ENCODE data around the gene COL18A1.

Gene COL18A1

GRCh38 chr21:45466330-45467220, 61.6 kb downstream of the COL18A1 start:
- H3K4me3 ChIP-seq (ENCODE audit: control insufficient read depth in 1 of 7, extremely low read depth in 1 of 7, insufficient read depth in 4 of 7, low read depth in 2 of 7, low read length in 6 of 7) = no peak overlapping the region
- peaks cover 0 to 9% (median 4%) of the 10 kb centered on the region in 5 experiments for H3K27me3 ChIP-seq (replicated peaks in 2 of 5; ENCODE audit: control insufficient read depth in 4 of 5, insufficient read depth in 5 of 5, low read length in 4 of 5)
- CTCF ChIA-PET = no interaction called here
- DNase-seq = no peak
- H3K9me3 ChIP-seq (ENCODE audit: control extremely low read depth in 1 of 5, control insufficient read depth in 4 of 5, insufficient read depth in 2 of 5, low read depth in 1 of 5, low read length in 4 of 5) = peaks cover 2 to 17% (median 7%) of the 10 kb centered on the region in 5 experiments
- POLR2A ChIA-PET = no interaction called here
- H3K36me3 ChIP-seq (ENCODE audit: control insufficient read depth in 4 of 4, insufficient read depth in 4 of 4, low read length in 3 of 4) = no peaks in the 10 kb centered on the region
- no peak overlapping the region for H3K27ac ChIP-seq (ENCODE audit: insufficient read depth in 1 of 2, low read depth in 1 of 2, low read length in 2 of 2, poor library complexity in 1 of 2, severe bottlenecking in 2 of 2)
- 94% methylated on average over 30 of the region's 30 CpGs for WGBS (ENCODE audit: insufficient coverage)
- H3K4me1 ChIP-seq (ENCODE audit: control extremely low read depth in 1 of 4, control insufficient read depth in 4 of 4, insufficient read depth in 4 of 4, low read length in 3 of 4) = no peaks in the 10 kb centered on the region

GRCh38 chr21:45467221-45467779, 62.3 kb downstream of the COL18A1 start:
- Histone ChIP-seq H3K4me1 (ENCODE audit: control extremely low read depth in 1 of 4, control insufficient read depth in 4 of 4, insufficient read depth in 4 of 4, low read length in 3 of 4) (no peaks in the 10 kb centered on the region), H3K27me3 (replicated peaks in 2 of 5; ENCODE audit: control insufficient read depth in 4 of 5, insufficient read depth in 5 of 5, low read length in 4 of 5) (peaks cover 0 to 9% (median 4%) of the 10 kb centered on the region in 5 experiments), H3K36me3 (ENCODE audit: control insufficient read depth in 4 of 4, insufficient read depth in 4 of 4, low read length in 3 of 4) (no peaks in the 10 kb centered on the region), H3K9me3 (ENCODE audit: control extremely low read depth in 1 of 5, control insufficient read depth in 4 of 5, insufficient read depth in 2 of 5, low read depth in 1 of 5, low read length in 4 of 5) (peaks cover 0 to 11% (median 5%) of the 10 kb centered on the region in 5 experiments), H3K4me3 (ENCODE audit: control insufficient read depth in 1 of 7, extremely low read depth in 1 of 7, insufficient read depth in 4 of 7, low read depth in 2 of 7, low read length in 6 of 7) (no peak overlapping the region), H3K27ac (ENCODE audit: insufficient read depth in 1 of 2, low read depth in 1 of 2, low read length in 2 of 2, poor library complexity in 1 of 2, severe bottlenecking in 2 of 2) (no peak overlapping the region)
- ChIA-PET POLR2A (no interaction called here), CTCF (no interaction called here)
- WGBS (ENCODE audit: insufficient coverage) = 96% methylated on average over 19 of the region's 25 CpGs
- no peak for DNase-seq

DNA sequence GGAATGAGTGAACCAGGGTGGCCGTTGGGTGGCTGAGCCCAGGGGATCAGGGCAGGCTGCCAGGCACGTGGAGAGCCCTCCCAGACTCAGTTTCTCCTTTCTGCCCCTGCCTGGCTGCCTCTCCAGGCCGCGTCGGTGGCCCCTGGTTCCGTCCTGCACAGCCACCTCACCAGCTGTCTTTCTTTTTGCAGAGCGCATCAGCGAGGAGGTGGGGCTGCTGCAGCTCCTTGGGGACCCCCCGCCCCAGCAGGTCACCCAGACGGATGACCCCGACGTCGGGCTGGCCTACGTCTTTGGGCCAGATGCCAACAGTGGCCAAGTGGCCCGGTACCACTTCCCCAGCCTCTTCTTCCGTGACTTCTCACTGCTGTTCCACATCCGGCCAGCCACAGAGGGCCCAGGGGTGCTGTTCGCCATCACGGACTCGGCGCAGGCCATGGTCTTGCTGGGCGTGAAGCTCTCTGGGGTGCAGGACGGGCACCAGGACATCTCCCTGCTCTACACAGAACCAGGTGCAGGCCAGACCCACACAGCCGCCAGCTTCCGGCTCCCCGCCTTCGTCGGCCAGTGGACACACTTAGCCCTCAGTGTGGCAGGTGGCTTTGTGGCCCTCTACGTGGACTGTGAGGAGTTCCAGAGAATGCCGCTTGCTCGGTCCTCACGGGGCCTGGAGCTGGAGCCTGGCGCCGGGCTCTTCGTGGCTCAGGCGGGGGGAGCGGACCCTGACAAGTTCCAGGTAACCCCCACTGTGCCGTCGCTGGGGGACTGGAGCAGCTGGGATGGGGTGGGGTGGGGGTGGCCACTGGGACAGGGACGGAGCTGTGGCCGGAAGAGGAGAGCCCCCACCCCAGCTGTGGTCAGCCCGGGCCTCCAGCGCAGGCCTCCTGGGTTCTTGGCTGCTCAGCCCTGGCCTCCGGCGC, 63.3 kb downstream of the COL18A1 start:
- Histone ChIP-seq H3K36me3 (ENCODE audit: control insufficient read depth in 4 of 4, insufficient read depth in 4 of 4, low read length in 3 of 4) (no peaks in the 10 kb centered on the region), H3K4me3 (ENCODE audit: control insufficient read depth in 1 of 7, extremely low read depth in 1 of 7, insufficient read depth in 4 of 7, low read depth in 2 of 7, low read length in 6 of 7) (no peak overlapping the region), H3K27ac (ENCODE audit: insufficient read depth in 1 of 2, low read depth in 1 of 2, low read length in 2 of 2, poor library complexity in 1 of 2, severe bottlenecking in 2 of 2) (no peak overlapping the region), H3K27me3 (replicated peaks in 2 of 5; ENCODE audit: control insufficient read depth in 4 of 5, insufficient read depth in 5 of 5, low read length in 4 of 5) (peaks cover 0 to 6% (median 4%) of the 10 kb centered on the region in 5 experiments), H3K9me3 (ENCODE audit: control extremely low read depth in 1 of 5, control insufficient read depth in 4 of 5, insufficient read depth in 2 of 5, low read depth in 1 of 5, low read length in 4 of 5) (peaks cover 0 to 1% (median 0%) of the 10 kb centered on the region in 5 experiments), H3K4me1 (ENCODE audit: control extremely low read depth in 1 of 4, control insufficient read depth in 4 of 4, insufficient read depth in 4 of 4, low read length in 3 of 4) (no peaks in the 10 kb centered on the region)
- WGBS (ENCODE audit: insufficient coverage) = 96% methylated on average over 40 of the region's 45 CpGs
- POLR2A ChIA-PET = no interaction called here
- CTCF ChIA-PET = interaction anchor here (1.1 kb wide), 1 partner anchor 10 kb away, joined by 5 read pairs; no protein-coding TSS in a partner anchor
- no peak for DNase-seq

DNA sequence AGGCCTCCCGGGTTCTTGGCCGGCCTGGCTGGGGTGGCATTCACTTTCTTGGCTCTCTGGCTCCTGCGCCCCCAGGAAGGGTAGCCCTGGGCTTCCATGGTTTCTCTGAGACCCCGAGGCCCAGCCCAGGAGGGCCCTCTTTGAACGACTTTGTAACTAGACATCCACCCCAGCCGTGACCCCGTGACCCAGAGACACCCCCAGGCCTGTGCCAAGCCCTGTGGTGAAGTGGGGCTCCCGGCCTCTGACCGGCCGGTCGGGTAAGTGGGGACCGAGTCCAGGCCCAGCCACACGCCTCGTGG, 64.0 kb downstream of the COL18A1 start:
- ChIA-PET POLR2A (no interaction called here), CTCF (interaction anchor here (1.1 kb wide), 1 partner anchor 9 kb away, joined by 5 read pairs; no protein-coding TSS in a partner anchor)
- no peak overlapping the region for H3K27ac ChIP-seq (ENCODE audit: insufficient read depth in 1 of 2, low read depth in 1 of 2, low read length in 2 of 2, poor library complexity in 1 of 2, severe bottlenecking in 2 of 2)
- no peaks in the 10 kb centered on the region for H3K9me3 ChIP-seq (ENCODE audit: control extremely low read depth in 1 of 5, control insufficient read depth in 4 of 5, insufficient read depth in 2 of 5, low read depth in 1 of 5, low read length in 4 of 5)
- peaks cover 0 to 4% (median 2%) of the 10 kb centered on the region in 5 experiments for H3K27me3 ChIP-seq (replicated peaks in 2 of 5; ENCODE audit: control insufficient read depth in 4 of 5, insufficient read depth in 5 of 5, low read length in 4 of 5)
- no peak overlapping the region for H3K4me3 ChIP-seq (ENCODE audit: control insufficient read depth in 1 of 7, extremely low read depth in 1 of 7, insufficient read depth in 4 of 7, low read depth in 2 of 7, low read length in 6 of 7)
- no peaks in the 10 kb centered on the region for H3K4me1 ChIP-seq (ENCODE audit: control extremely low read depth in 1 of 4, control insufficient read depth in 4 of 4, insufficient read depth in 4 of 4, low read length in 3 of 4)
- no peak for DNase-seq
- WGBS (ENCODE audit: insufficient coverage) = 96% methylated on average over 13 of the region's 14 CpGs
- H3K36me3 ChIP-seq (ENCODE audit: control insufficient read depth in 4 of 4, insufficient read depth in 4 of 4, low read length in 3 of 4) = no peaks in the 10 kb centered on the region

- Histone ChIP-seq H3K36me3 (ENCODE audit: control insufficient read depth in 4 of 4, insufficient read depth in 4 of 4, low read length in 3 of 4) (no peaks in the 10 kb centered on the region), H3K4me3 (ENCODE audit: control insufficient read depth in 1 of 7, extremely low read depth in 1 of 7, insufficient read depth in 4 of 7, low read depth in 2 of 7, low read length in 6 of 7) (no peak overlapping the region), H3K27me3 (replicated peaks in 2 of 5; ENCODE audit: control insufficient read depth in 4 of 5, insufficient read depth in 5 of 5, low read length in 4 of 5) (peaks cover 0 to 4% (median 0%) of the 10 kb centered on the region in 5 experiments), H3K9me3 (ENCODE audit: control extremely low read depth in 1 of 5, control insufficient read depth in 4 of 5, insufficient read depth in 2 of 5, low read depth in 1 of 5, low read length in 4 of 5) (no peaks in the 10 kb centered on the region), H3K4me1 (ENCODE audit: control extremely low read depth in 1 of 4, control insufficient read depth in 4 of 4, insufficient read depth in 4 of 4, low read length in 3 of 4) (no peaks in the 10 kb centered on the region), H3K27ac (ENCODE audit: insufficient read depth in 1 of 2, low read depth in 1 of 2, low read length in 2 of 2, poor library complexity in 1 of 2, severe bottlenecking in 2 of 2) (no peak overlapping the region)
- DNase-seq = no peak
- CTCF ChIA-PET = interaction anchor here (0.7 to 1.1 kb wide), 2 partner anchors 9 to 10 kb away, joined by 3 to 5 read pairs; no protein-coding TSS in a partner anchor
- 95% methylated on average over 24 of the region's 24 CpGs for WGBS (ENCODE audit: insufficient coverage)
- POLR2A ChIA-PET = no interaction called here
These were observed 64.5 kb downstream of the COL18A1 start for GRCh38 chr21:45469273-45470086.

DNA sequence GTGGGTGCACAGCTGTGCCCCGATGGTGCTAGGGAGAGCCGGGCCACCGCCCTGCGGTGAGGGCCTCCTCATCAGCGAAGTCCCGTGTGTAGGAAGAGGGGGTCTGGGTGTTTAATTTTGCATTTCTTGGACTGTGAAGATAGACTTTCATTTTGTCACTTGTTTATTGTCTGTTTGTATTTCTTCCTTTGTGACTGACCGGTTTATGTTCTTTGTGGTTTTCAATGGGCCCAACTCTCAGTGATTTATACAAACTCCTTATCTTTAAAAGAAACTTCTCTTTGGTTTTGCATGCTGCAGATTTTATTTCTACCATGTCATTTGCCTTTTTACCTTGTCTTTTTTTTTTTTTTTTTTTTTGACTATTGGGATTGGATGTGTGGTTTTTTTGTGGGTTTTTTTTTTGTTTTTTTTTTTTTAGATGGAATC, 65.1 kb downstream of the COL18A1 start:
- CTCF ChIA-PET = interaction anchor here (0.7 kb wide), 1 partner anchor 10 kb away, joined by 3 read pairs; no protein-coding TSS in a partner anchor
- Histone ChIP-seq H3K36me3 (ENCODE audit: control insufficient read depth in 4 of 4, insufficient read depth in 4 of 4, low read length in 3 of 4) (no peaks in the 10 kb centered on the region), H3K9me3 (ENCODE audit: control extremely low read depth in 1 of 5, control insufficient read depth in 4 of 5, insufficient read depth in 2 of 5, low read depth in 1 of 5, low read length in 4 of 5) (no peaks in the 10 kb centered on the region), H3K27ac (ENCODE audit: insufficient read depth in 1 of 2, low read depth in 1 of 2, low read length in 2 of 2, poor library complexity in 1 of 2, severe bottlenecking in 2 of 2) (no peak overlapping the region), H3K27me3 (replicated peaks in 2 of 5; ENCODE audit: control insufficient read depth in 4 of 5, insufficient read depth in 5 of 5, low read length in 4 of 5) (no peaks in the 10 kb centered on the region), H3K4me3 (ENCODE audit: control insufficient read depth in 1 of 7, extremely low read depth in 1 of 7, insufficient read depth in 4 of 7, low read depth in 2 of 7, low read length in 6 of 7) (no peak overlapping the region), H3K4me1 (ENCODE audit: control extremely low read depth in 1 of 4, control insufficient read depth in 4 of 4, insufficient read depth in 4 of 4, low read length in 3 of 4) (no peaks in the 10 kb centered on the region)
- DNase-seq = no peak
- 87% methylated on average over 4 of the region's 7 CpGs for WGBS (ENCODE audit: insufficient coverage)
- POLR2A ChIA-PET = no interaction called here

Data from common myeloid progenitor, CD34-positive (primary cell).